Hepatocyte (in vitro differentiated cells): ENCODE results near the gene ZNF763. TPM values are rescaled to one million over a fixed set of nuclear protein-coding genes. Genes with fewer than 3 reads are reported as not detected.
"Not testable (repeated sequence)": the region's sequence is repeated elsewhere in the genome, so short reads cannot be mapped to it uniquely, and the experiment has no call there.

Source experiments
- DNase-seq: peaks from one replicate; pipeline ENCODE4 v3.0.0-alpha.2; 2016; ENCODE audit warnings: low spot score
- H2AFZ ChIP-seq: fragments of 200-600 bp; sonication (generic); 2 replicates; pipeline ENCODE4 v1.6.0; 2016; ENCODE audit warnings: antibody characterized with exemption, mild to moderate bottlenecking
- H3K27ac ChIP-seq: fragments of 200-600 bp; sonication (generic); 2 replicates; pipeline ENCODE4 v1.5.1; 2016; ENCODE audit warnings: mild to moderate bottlenecking
- H3K27me3 ChIP-seq: fragments of 200-600 bp; sonication (generic); 2 replicates; pipeline ENCODE4 v1.6.1; 2016
- H3K36me3 ChIP-seq: fragments of 200-600 bp; sonication (generic); replicated peaks from 2 replicates; pipeline ENCODE4 v1.5.1; 2016; ENCODE audit warnings: low read depth; ENCODE audit not compliant: insufficient read depth
- H3K4me1 ChIP-seq: fragments of 200-600 bp; sonication (generic); 2 replicates; pipeline ENCODE4 v1.5.1; 2016; ENCODE audit warnings: mild to moderate bottlenecking, moderate library complexity; ENCODE audit not compliant: insufficient read depth
- H3K4me2 ChIP-seq: fragments of 200-600 bp; sonication (generic); 2 replicates; pipeline ENCODE4 v1.6.0; 2016
- H3K4me3 ChIP-seq: fragments of 200-600 bp; sonication (generic); 2 replicates; pipeline ENCODE4 v1.5.1; 2016; ENCODE audit warnings: mild to moderate bottlenecking
- H3K79me2 ChIP-seq: fragments of 200-600 bp; sonication (generic); 2 replicates; pipeline ENCODE4 v1.6.0; 2017; ENCODE audit warnings: mild to moderate bottlenecking
- H3K9me2 ChIP-seq: fragments of 200-600 bp; sonication (generic); replicated peaks from 2 replicates; pipeline ENCODE4 v1.6.0; 2017; ENCODE audit warnings: mild to moderate bottlenecking; ENCODE audit not compliant: insufficient read depth
- H3K9me3 ChIP-seq: fragments of 200-600 bp; sonication (generic); 2 replicates; pipeline ENCODE4 v1.5.1; 2016; ENCODE audit warnings: low read depth, mild to moderate bottlenecking
- H4K20me1 ChIP-seq: fragments of 200-600 bp; sonication (generic); 2 replicates; pipeline ENCODE4 v1.6.0; 2016; ENCODE audit warnings: mild to moderate bottlenecking; ENCODE audit not compliant: insufficient read depth, poor library complexity, severe bottlenecking
- CTCF ChIP-seq: fragments of 200-600 bp; sonication (generic); IDR thresholded peaks from 2 replicates; pipeline ENCODE4 v1.5.1; 2016; ENCODE audit warnings: antibody characterized with exemption, mild to moderate bottlenecking; ENCODE audit not compliant: poor library complexity
- EZH2 ChIP-seq: fragments of 200-600 bp; sonication (generic); IDR thresholded peaks from 2 replicates; pipeline ENCODE4 v1.6.1; 2016; ENCODE audit warnings: antibody characterized with exemption, mild to moderate bottlenecking, borderline replicate concordance
- EZH2phosphoT487 ChIP-seq: fragments of 200-600 bp; sonication (generic); IDR thresholded peaks from one replicate; pipeline ENCODE4 v1.6.1; 2018; ENCODE audit warnings: antibody characterized with exemption, mild to moderate bottlenecking, low read depth, moderate library complexity; ENCODE audit not compliant: unreplicated experiment, severe bottlenecking
- WGBS: methylation state at CpG from one replicate; pipeline ENCODE4 v1.1.6; 2016; ENCODE audit warnings: low lambda C conversion rate; ENCODE audit errors: missing lambda C conversion rate; 5-methylcytosine and 5-hydroxymethylcytosine counted together
- polyA plus RNA-seq: library from polyadenylated mRNA; unstranded; fragments of >200 nt; fragmentation: Nextera tagmentation; extraction: Ambion mirVana; gene quantifications from 2 replicates; pipeline ENCODE4 v1.2.1, GENCODE V29; 2016
- total RNA-seq: library from RNA; depleted of rRNA; stranded (reverse); fragments of >200 nt; gene quantifications from 2 replicates; pipeline ENCODE4 v1.2.3, GENCODE V29; 2014

Gene ZNF763
- total and polyA plus RNA-seq, 2 experiments from 2014 or later: 1.7 to 2.8 TPM

- Histone ChIP-seq H3K4me1 (no peaks in the 10 kb centered on the region), H3K4me3 (no peak overlapping the region), H3K9me2 (no peaks in the 10 kb centered on the region), H3K27me3 (no peaks in the 10 kb centered on the region), H3K36me3 (peaks cover 30% of the 10 kb centered on the region), H4K20me1 (no peaks in the 10 kb centered on the region), H3K9me3 (peaks cover 76% of the 10 kb centered on the region), H3K79me2 (peaks cover 7% of the 10 kb centered on the region), H2AFZ (no peak overlapping the region), H3K4me2 (no peak overlapping the region), H3K27ac (no peak overlapping the region)
- no peak for DNase-seq
- TF ChIP-seq EZH2phosphoT487 (no peak), EZH2 (no peak), CTCF (no peak)
- 97% methylated on average over 3 of the region's 3 CpGs for WGBS
These were observed 16.2 kb upstream of the ZNF763 start for GRCh38 chr19:11948646-11949045.

- Histone ChIP-seq H3K27me3 (no peaks in the 10 kb centered on the region), H3K79me2 (peaks cover 1% of the 10 kb centered on the region), H3K9me3 (peaks cover 77% of the 10 kb centered on the region), H3K36me3 (peaks cover 30% of the 10 kb centered on the region), H3K4me2 (no peak overlapping the region), H3K27ac (no peak overlapping the region), H3K4me3 (no peak overlapping the region), H3K4me1 (no peaks in the 10 kb centered on the region), H2AFZ (no peak overlapping the region), H4K20me1 (no peaks in the 10 kb centered on the region), H3K9me2 (no peaks in the 10 kb centered on the region)
- TF ChIP-seq EZH2: no peak
- TF ChIP-seq EZH2phosphoT487: no peak
- TF ChIP-seq CTCF: no peak
- DNase-seq: no peak
- WGBS: 98% methylated on average over 4 of the region's 4 CpGs
These were observed 15.6 kb upstream of the ZNF763 start for GRCh38 chr19:11949201-11949600.

- not testable (repeated sequence) for H3K27me3 ChIP-seq, H3K79me2 ChIP-seq, H3K9me2 ChIP-seq, H3K27ac ChIP-seq, H4K20me1 ChIP-seq, DNase-seq, H3K4me1 ChIP-seq, H2AFZ ChIP-seq, H3K4me2 ChIP-seq
- Histone ChIP-seq H3K36me3 (peaks cover 30% of the 10 kb centered on the region), H3K9me3 (peaks cover 74% of the 10 kb centered on the region), H3K4me3 (peak overlapping the region; percentile 36)
- 95% methylated on average over 4 of the region's 4 CpGs for WGBS
These were observed 15.2 kb upstream of the ZNF763 start for GRCh38 chr19:11949614-11950080.

GRCh38 chr19:11950312-11950711 is 14.5 kb upstream of the ZNF763 start:
- Histone ChIP-seq H3K4me3 (peak overlapping the region; percentile 36), H4K20me1 (no peaks in the 10 kb centered on the region), H3K9me2 (no peaks in the 10 kb centered on the region), H3K4me2 (no peak overlapping the region), H3K27ac (no peak overlapping the region), H3K9me3 (peaks cover 71% of the 10 kb centered on the region), H3K36me3 (peaks cover 30% of the 10 kb centered on the region), H3K79me2 (no peaks in the 10 kb centered on the region), H2AFZ (no peak overlapping the region), H3K4me1 (no peaks in the 10 kb centered on the region), H3K27me3 (no peaks in the 10 kb centered on the region)
- DNase-seq: no peak
- WGBS: over 99% methylated on average over 5 of the region's 5 CpGs
- TF ChIP-seq EZH2 (no peak), EZH2phosphoT487 (no peak), CTCF (no peak)
